OCI-LY7 (cell line): ENCODE measurements around the gene TRIO. TPM values are rescaled to one million over a fixed set of nuclear protein-coding genes. Genes with fewer than 3 reads are reported as not detected.

Experiments used
- BruUV-seq: library from RNA; stranded (reverse); fragments of 400-500 nt; replicated peaks from 2 replicates; lab custom pipeline; 2021; lab: Mats Ljungman, UMichigan
- CTCF ChIA-PET: fragments of 300-600 bp; sonication (Branson Sonifier 250); formaldehyde crosslinking; loops from one replicate; lab custom pipeline; 2022; ENCODE audit warnings: antibody characterized with exemption; ENCODE audit not compliant: unreplicated experiment; lab: Charles Lee
- POLR2A ChIA-PET: fragments of 300-600 bp; sonication (Branson Sonifier 250); formaldehyde crosslinking; loops from one replicate; lab custom pipeline; 2022; ENCODE audit warnings: antibody characterized with exemption; lab: Charles Lee
- DNase-seq: peaks from one replicate; pipeline ENCODE4 v3.0.0-alpha.2; 2015; ENCODE audit warnings: low spot score
- H2AFZ ChIP-seq: fragments of 200-600 bp; sonication (generic), shearing (Covaris generic); 2 replicates; pipeline ENCODE4 v1.6.1; 2014; ENCODE audit warnings: mild to moderate bottlenecking, antibody characterized with exemption, low read length, moderate library complexity
- H3K27ac ChIP-seq: fragments of 200-600 bp; sonication (generic); 2 replicates; pipeline ENCODE4 v1.5.1; 2014; ENCODE audit warnings: mixed run types, low read depth, mild to moderate bottlenecking, moderate library complexity, low read length, inconsistent platforms; ENCODE audit not compliant: poor library complexity, severe bottlenecking
- H3K36me3 ChIP-seq: fragments of 200-600 bp; sonication (generic); 2 replicates; pipeline ENCODE4 v1.6.1; 2014; ENCODE audit warnings: mild to moderate bottlenecking, antibody characterized with exemption, low read length, moderate library complexity, mixed read lengths; ENCODE audit not compliant: insufficient read depth
- H3K4me1 ChIP-seq: fragments of 200-600 bp; sonication (generic); 2 replicates; pipeline ENCODE4 v1.5.1; 2014; ENCODE audit warnings: mild to moderate bottlenecking, low read length; ENCODE audit not compliant: insufficient read depth, poor library complexity, severe bottlenecking
- H3K4me2 ChIP-seq: fragments of 200-600 bp; sonication (generic); 2 replicates; pipeline ENCODE4 v1.6.1; 2014; ENCODE audit warnings: mild to moderate bottlenecking, low read length
- H3K4me3 ChIP-seq: fragments of 200-600 bp; sonication (generic); 2 replicates; pipeline ENCODE4 v1.5.1; 2014; ENCODE audit warnings: mild to moderate bottlenecking, low read depth, low read length; ENCODE audit not compliant: poor library complexity, severe bottlenecking
- H3K79me2 ChIP-seq: fragments of 200-600 bp; sonication (generic); 2 replicates; pipeline ENCODE4 v1.6.1; 2016; ENCODE audit warnings: low read depth, mild to moderate bottlenecking, low read length, moderate library complexity, mixed read lengths; ENCODE audit not compliant: insufficient read depth
- H3K9me2 ChIP-seq: fragments of 200-600 bp; sonication (generic); 2 replicates; pipeline ENCODE4 v1.6.1; 2016; ENCODE audit warnings: mild to moderate bottlenecking, low read length, mixed read lengths; ENCODE audit not compliant: insufficient read depth
- H3K9me3 ChIP-seq: fragments of 200-600 bp; sonication (generic); 2 replicates; pipeline ENCODE4 v1.6.1; 2014; ENCODE audit warnings: mild to moderate bottlenecking, mixed run types, low read length, mixed read lengths
- H4K20me1 ChIP-seq: fragments of 200-600 bp; sonication (generic); 2 replicates; pipeline ENCODE4 v1.6.1; 2014; ENCODE audit warnings: mild to moderate bottlenecking, antibody characterized with exemption, low read length, moderate library complexity, mixed read lengths; ENCODE audit not compliant: insufficient read depth
- EZH2phosphoT487 ChIP-seq: fragments of 200-600 bp; sonication (generic); IDR thresholded peaks from 2 replicates; pipeline ENCODE4 v1.6.1; 2018; ENCODE audit warnings: low read depth, borderline replicate concordance, mild to moderate bottlenecking, mixed run types, antibody characterized with exemption, low read length, moderate library complexity, mixed read lengths
- intact Hi-C: fragments of 100-400 bp; cut with micrococcal nuclease; formaldehyde crosslinking; loops from one replicate; pipeline ENCODE4 v1.10.0; 2022; ENCODE audit not compliant: unreplicated experiment
- total RNA-seq, 2 experiments: library from RNA; depleted of rRNA in 1 of 2; stranded (reverse); fragments of >200 nt in 1 of 2; shearing (Covaris generic) in 1 of 2; gene quantifications; 2 replicates each; pipeline ENCODE4 v1.2.3, GENCODE V29; 2014 to 2022
- TF ChIP-seq, protein P1 (sequence below): fragments of 200-600 bp; sonication (generic); conservative IDR thresholded peaks from 2 replicates; pipeline ENCODE4 v1.5.1; 2014; ENCODE audit warnings: mild to moderate bottlenecking, antibody characterized with exemption, low read length, moderate library complexity, mixed read lengths

The TRIO gene
- total RNA-seq, 2 experiments from 2014 or later = 35.8 to 55.1 TPM

DNA sequence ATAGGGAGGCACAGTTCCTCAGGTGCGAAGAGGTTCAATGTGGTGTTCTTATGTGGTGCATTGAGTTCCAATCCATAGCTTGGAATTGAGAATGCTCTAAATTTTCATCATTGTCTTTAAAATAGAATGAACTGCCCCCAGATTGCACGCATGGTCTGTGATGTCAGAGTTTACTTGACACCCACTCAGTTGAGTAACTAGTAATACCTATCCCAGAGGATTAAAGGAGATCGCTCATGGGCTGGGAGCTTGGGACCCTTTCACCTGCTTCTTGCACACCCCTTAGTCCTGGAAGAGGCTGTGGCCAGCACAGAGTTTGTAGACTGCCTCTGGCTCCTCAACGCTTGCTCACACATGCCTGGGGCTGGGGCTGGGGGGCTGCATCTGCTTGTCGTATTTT lies 343.3 kb downstream of the TRIO start:
- H3K4me1 ChIP-seq = no peaks in the 10 kb centered on the region
- H3K36me3 ChIP-seq = 0 out of 2 replicates have a peak, but pooled peaks cover 3% of the 10 kb centered on the region
- H3K27ac ChIP-seq = no peak overlapping the region
- no peak overlapping the region for H3K4me3 ChIP-seq
- ChIA-PET CTCF (no interaction called here), POLR2A (interaction anchor here (0.6 kb wide), 1 partner anchor 137 kb away, joined by 3 read pairs; no protein-coding TSS in a partner anchor)
- no peaks in the 10 kb centered on the region for H3K9me2 ChIP-seq
- DNase-seq = no peak
- H2AFZ ChIP-seq = no peak overlapping the region
- intact Hi-C loops = no loop called here
- H4K20me1 ChIP-seq = no peaks in the 10 kb centered on the region
- H3K9me3 ChIP-seq = no peaks in the 10 kb centered on the region
- no peaks in the 10 kb centered on the region for H3K79me2 ChIP-seq
- TF ChIP-seq, protein P1, sequence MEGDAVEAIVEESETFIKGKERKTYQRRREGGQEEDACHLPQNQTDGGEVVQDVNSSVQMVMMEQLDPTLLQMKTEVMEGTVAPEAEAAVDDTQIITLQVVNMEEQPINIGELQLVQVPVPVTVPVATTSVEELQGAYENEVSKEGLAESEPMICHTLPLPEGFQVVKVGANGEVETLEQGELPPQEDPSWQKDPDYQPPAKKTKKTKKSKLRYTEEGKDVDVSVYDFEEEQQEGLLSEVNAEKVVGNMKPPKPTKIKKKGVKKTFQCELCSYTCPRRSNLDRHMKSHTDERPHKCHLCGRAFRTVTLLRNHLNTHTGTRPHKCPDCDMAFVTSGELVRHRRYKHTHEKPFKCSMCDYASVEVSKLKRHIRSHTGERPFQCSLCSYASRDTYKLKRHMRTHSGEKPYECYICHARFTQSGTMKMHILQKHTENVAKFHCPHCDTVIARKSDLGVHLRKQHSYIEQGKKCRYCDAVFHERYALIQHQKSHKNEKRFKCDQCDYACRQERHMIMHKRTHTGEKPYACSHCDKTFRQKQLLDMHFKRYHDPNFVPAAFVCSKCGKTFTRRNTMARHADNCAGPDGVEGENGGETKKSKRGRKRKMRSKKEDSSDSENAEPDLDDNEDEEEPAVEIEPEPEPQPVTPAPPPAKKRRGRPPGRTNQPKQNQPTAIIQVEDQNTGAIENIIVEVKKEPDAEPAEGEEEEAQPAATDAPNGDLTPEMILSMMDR = no peak
- TF ChIP-seq EZH2phosphoT487 = no peak
- no peak overlapping the region for H3K4me2 ChIP-seq
- BruUV-seq = no TSS peak

DNA sequence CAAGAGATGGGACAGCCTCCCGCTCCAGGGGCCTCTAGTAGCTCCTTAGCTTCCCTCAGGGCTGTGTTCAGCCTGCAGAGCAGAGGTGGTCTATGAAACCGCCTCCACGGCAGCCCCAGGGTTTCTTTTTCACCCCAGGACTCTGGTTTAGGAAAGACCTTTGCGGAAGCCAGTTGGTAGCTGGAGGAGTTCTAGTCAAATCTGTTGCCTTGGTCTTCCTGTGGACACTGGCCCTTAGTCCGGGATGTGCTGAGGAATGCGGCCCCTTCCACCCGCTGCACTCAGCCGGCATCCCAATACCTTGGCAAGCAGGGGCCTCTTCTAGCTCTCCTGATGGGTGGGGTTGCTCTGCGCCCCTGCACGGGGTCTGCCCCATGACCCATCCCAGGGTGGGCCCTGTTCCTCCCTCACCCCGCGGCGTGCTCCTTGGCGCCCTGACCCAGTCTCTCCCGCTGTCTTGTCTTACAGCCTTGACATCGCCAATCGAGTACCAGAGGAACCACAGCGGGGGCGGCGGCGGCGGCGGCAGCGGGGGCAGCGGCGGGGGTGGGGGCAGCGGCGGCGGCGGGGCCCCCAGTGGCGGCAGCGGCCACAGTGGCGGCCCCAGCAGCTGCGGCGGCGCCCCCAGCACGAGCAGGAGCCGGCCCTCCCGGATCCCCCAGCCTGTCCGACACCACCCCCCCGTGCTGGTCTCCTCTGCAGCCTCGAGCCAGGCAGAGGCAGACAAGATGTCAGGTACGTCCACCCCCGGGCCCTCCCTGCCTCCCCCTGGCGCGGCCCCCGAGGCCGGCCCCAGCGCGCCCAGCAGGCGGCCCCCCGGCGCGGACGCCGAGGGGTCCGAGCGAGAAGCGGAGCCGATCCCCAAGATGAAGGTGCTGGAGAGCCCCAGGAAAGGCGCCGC lies 344.1 kb downstream of the TRIO start:
- DNase-seq = no peak

More for the DNA sequence above, 344.1 kb downstream of the TRIO start:
- ChIA-PET POLR2A (no interaction called here), CTCF (no interaction called here)
- TF ChIP-seq, protein P1 = no peak
- no peak for TF ChIP-seq EZH2phosphoT487
- intact Hi-C loops = no loop called here
- H3K9me2 ChIP-seq = no peaks in the 10 kb centered on the region
- no peaks in the 10 kb centered on the region for H4K20me1 ChIP-seq
- H3K4me3 ChIP-seq = no peak overlapping the region
- H3K9me3 ChIP-seq = no peaks in the 10 kb centered on the region
- H2AFZ ChIP-seq = no peak overlapping the region
- no peak overlapping the region for H3K27ac ChIP-seq
- H3K4me1 ChIP-seq = no peaks in the 10 kb centered on the region
- H3K4me2 ChIP-seq = no peak overlapping the region
- no peaks in the 10 kb centered on the region for H3K79me2 ChIP-seq
- H3K36me3 ChIP-seq = 0 out of 2 replicates have a peak, but pooled peaks cover 3% of the 10 kb centered on the region
- no TSS peak for BruUV-seq
